ENCODE measurements around the gene NHLH1.

GRCh38 chr1:160412028-160412362 is 45.1 kb downstream of the NHLH1 start:
- TF ChIP-seq, protein P1, sequence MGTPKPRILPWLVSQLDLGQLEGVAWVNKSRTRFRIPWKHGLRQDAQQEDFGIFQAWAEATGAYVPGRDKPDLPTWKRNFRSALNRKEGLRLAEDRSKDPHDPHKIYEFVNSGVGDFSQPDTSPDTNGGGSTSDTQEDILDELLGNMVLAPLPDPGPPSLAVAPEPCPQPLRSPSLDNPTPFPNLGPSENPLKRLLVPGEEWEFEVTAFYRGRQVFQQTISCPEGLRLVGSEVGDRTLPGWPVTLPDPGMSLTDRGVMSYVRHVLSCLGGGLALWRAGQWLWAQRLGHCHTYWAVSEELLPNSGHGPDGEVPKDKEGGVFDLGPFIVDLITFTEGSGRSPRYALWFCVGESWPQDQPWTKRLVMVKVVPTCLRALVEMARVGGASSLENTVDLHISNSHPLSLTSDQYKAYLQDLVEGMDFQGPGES (IDR thresholded peaks at IDR 0.05): no peak
- TF ChIP-seq POLR2A (IDR thresholded peaks at IDR 0.05; ENCODE audit: low read depth, low read length) (no peak), KDM1A (IDR thresholded peaks at IDR 0.05; ENCODE audit: borderline replicate concordance) (no peak), SREBF2 (IDR thresholded peaks at IDR 0.05; ENCODE audit: low read length) (no peak), JUND (IDR thresholded peaks at IDR 0.05; ENCODE audit: low read depth, low read length) (no peak), CEBPB (IDR thresholded peaks at IDR 0.05; ENCODE audit: borderline replicate concordance in 1 of 2, low read depth in 2 of 2, low read length in 2 of 2) (no peak), NFIC (IDR thresholded peaks at IDR 0.05; ENCODE audit: low read depth, low read length) (no peak), RAD21 (IDR thresholded peaks at IDR 0.05; ENCODE audit: insufficient read depth, low read depth, low read length) (no peak), EZH2 (IDR thresholded peaks at IDR 0.05; ENCODE audit: borderline replicate concordance, control insufficient read depth, low read depth, low read length) (no peak), PBX3 (IDR thresholded peaks at IDR 0.05; ENCODE audit: insufficient replicate concordance, low read depth, low read length) (no peak), SIN3A (IDR thresholded peaks at IDR 0.05; ENCODE audit: low read depth, low read length) (no peak), TCF12 (IDR thresholded peaks at IDR 0.05; ENCODE audit: low read depth, low read length) (no peak), POLR2AphosphoS5 (IDR thresholded peaks at IDR 0.05; ENCODE audit: low read length) (no peak)
- TF ChIP-seq, protein P2, sequence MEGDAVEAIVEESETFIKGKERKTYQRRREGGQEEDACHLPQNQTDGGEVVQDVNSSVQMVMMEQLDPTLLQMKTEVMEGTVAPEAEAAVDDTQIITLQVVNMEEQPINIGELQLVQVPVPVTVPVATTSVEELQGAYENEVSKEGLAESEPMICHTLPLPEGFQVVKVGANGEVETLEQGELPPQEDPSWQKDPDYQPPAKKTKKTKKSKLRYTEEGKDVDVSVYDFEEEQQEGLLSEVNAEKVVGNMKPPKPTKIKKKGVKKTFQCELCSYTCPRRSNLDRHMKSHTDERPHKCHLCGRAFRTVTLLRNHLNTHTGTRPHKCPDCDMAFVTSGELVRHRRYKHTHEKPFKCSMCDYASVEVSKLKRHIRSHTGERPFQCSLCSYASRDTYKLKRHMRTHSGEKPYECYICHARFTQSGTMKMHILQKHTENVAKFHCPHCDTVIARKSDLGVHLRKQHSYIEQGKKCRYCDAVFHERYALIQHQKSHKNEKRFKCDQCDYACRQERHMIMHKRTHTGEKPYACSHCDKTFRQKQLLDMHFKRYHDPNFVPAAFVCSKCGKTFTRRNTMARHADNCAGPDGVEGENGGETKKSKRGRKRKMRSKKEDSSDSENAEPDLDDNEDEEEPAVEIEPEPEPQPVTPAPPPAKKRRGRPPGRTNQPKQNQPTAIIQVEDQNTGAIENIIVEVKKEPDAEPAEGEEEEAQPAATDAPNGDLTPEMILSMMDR (IDR thresholded peaks at IDR 0.05 in 2 of 3, conservative IDR thresholded peaks at IDR 0.05 in 1 of 3; ENCODE audit: control insufficient read depth in 2 of 3, extremely low read depth in 1 of 3, insufficient read depth in 1 of 3, low read depth in 3 of 3, low read length in 3 of 3): no peak
